HCT116 (cell line): ENCODE results near the gene ACTG1. TPM values are rescaled to one million over a fixed set of nuclear protein-coding genes. Genes with fewer than 3 reads are reported as not detected.

Experiments
- ATAC-seq: fragments of 200-7000 bp; cut with Tn5 transposase; 2 replicates; pipeline ENCODE4 v1.9.1; 2020; ENCODE audit warnings: mild to moderate bottlenecking, moderate library complexity
- BruUV-seq: library from RNA; stranded (reverse); fragments of 400-500 nt; replicated peaks from 2 replicates; lab custom pipeline; 2021; lab: Mats Ljungman, UMichigan
- CTCF ChIA-PET: fragments of 300-600 bp; sonication (Branson Sonifier 250); formaldehyde crosslinking; loops from one replicate; lab custom pipeline; 2021; ENCODE audit warnings: antibody characterized with exemption; lab: Charles Lee
- POLR2A ChIA-PET: fragments of 300-600, 350-600 bp; sonication (Branson Sonifier 250); formaldehyde crosslinking; loops from one replicate; lab custom pipeline; 2021; ENCODE audit warnings: antibody characterized with exemption; lab: Charles Lee
- RAD21 ChIA-PET, 2 experiments: fragments of 300-600 bp; sonication (Branson Sonifier 250); formaldehyde crosslinking; loops; one replicate each; lab custom pipeline; 2023; ENCODE audit warnings: low total read pairs in 2 of 2; ENCODE audit not compliant: uncharacterized antibody in 2 of 2, unreplicated experiment in 2 of 2, low non-redundant PET in 1 of 2; lab: Charles Lee
- DNase-seq: peaks from one replicate; pipeline ENCODE4 v3.0.0-alpha.2; 2010; ENCODE audit warnings: low read depth, low spot score
- H2AFZ ChIP-seq: fragments of 200-600 bp; shearing (Covaris generic), sonication (generic); 2 replicates; pipeline ENCODE4 v1.6.1; 2017; ENCODE audit warnings: low read depth, mixed run types, mixed read lengths, antibody characterized with exemption, low read length; ENCODE audit not compliant: poor library complexity, severe bottlenecking
- H3K27ac ChIP-seq: 2 replicates; pipeline ENCODE4 v1.5.1; 2012; ENCODE audit warnings: low read depth, low read length
- H3K27me3 ChIP-seq: fragments of 200-600 bp; sonication (generic); 2 replicates; pipeline ENCODE4 v1.6.1; 2016; ENCODE audit warnings: mixed run types, low read length, mixed read lengths; ENCODE audit not compliant: insufficient read depth
- H3K36me3 ChIP-seq, 2 experiments: fragments of 200-500 bp in 1 of 2; fragments of 200-600 bp in 1 of 2; sonication (Bioruptor generic) in 1 of 2; sonication (generic) in 1 of 2; 2 replicates each; pipeline versions ENCODE4 v1.5.1 to v1.6.1; 2014 to 2016; ENCODE audit warnings: low read length in 2 of 2, inconsistent platforms in 1 of 2, mixed read lengths in 1 of 2, mixed run types in 1 of 2; ENCODE audit not compliant: insufficient read depth in 2 of 2, control insufficient read depth in 1 of 2
- H3K4me1 ChIP-seq, 2 experiments: fragments of 200-600 bp in 1 of 2; sonication (generic) in 1 of 2; 2 replicates each; pipeline versions ENCODE4 v1.5.1 to v1.6.1; 2012 to 2017; ENCODE audit warnings: low read length in 2 of 2, inconsistent platforms in 1 of 2, mild to moderate bottlenecking in 1 of 2, mixed read lengths in 1 of 2, mixed run types in 1 of 2, moderate library complexity in 1 of 2; ENCODE audit not compliant: insufficient read depth in 2 of 2, control insufficient read depth in 1 of 2
- H3K4me2 ChIP-seq: fragments of 200-600 bp; sonication (generic); 2 replicates; pipeline ENCODE4 v1.6.1; 2017; ENCODE audit warnings: mixed run types, low read length, mixed read lengths
- H3K4me3 ChIP-seq, 2 experiments: fragments of 200-600 bp in 1 of 2; sonication (generic) in 1 of 2; replicated peaks in 1 of 2; 2 replicates each; pipeline ENCODE4 v1.5.1; 2011 to 2016; ENCODE audit warnings: low read length in 2 of 2, control low read depth in 1 of 2, low read depth in 1 of 2, mild to moderate bottlenecking in 1 of 2, mixed read lengths in 1 of 2, mixed run types in 1 of 2
- H3K79me2 ChIP-seq: fragments of 200-600 bp; sonication (generic); 2 replicates; pipeline ENCODE4 v1.6.1; 2017; ENCODE audit warnings: mild to moderate bottlenecking, mixed run types, low read length, moderate library complexity, mixed read lengths; ENCODE audit not compliant: insufficient read depth
- H3K9ac ChIP-seq: fragments of 200-600 bp; sonication (generic); 2 replicates; pipeline ENCODE4 v1.6.1; 2016; ENCODE audit warnings: low read length, mixed read lengths
- H3K9me2 ChIP-seq: fragments of 200-600 bp; sonication (generic), shearing (Covaris generic); 2 replicates; pipeline ENCODE4 v1.6.1; 2017; ENCODE audit warnings: mixed run types, mild to moderate bottlenecking, moderate library complexity; ENCODE audit not compliant: insufficient read depth
- H3K9me3 ChIP-seq, 2 experiments: fragments of 200-500 bp in 1 of 2; fragments of 200-600 bp in 1 of 2; sonication (Bioruptor generic) in 1 of 2; sonication (generic) in 1 of 2; 2 replicates each; pipeline ENCODE4 v1.6.1; 2014 to 2017; ENCODE audit warnings: low read length in 2 of 2, mixed read lengths in 2 of 2, inconsistent platforms in 1 of 2, low read depth in 1 of 2, mild to moderate bottlenecking in 1 of 2, mixed run types in 1 of 2, moderate library complexity in 1 of 2; ENCODE audit not compliant: control insufficient read depth in 1 of 2, insufficient read depth in 1 of 2
- H4K20me1 ChIP-seq: fragments of 200-600 bp; sonication (generic), shearing (Covaris generic); 2 replicates; pipeline ENCODE4 v1.6.1; 2017; ENCODE audit warnings: mixed run types, mild to moderate bottlenecking, moderate library complexity; ENCODE audit not compliant: insufficient read depth
- POLR2A ChIP-seq: IDR thresholded peaks from 2 replicates; pipeline ENCODE4 v1.7.0; 2011; ENCODE audit warnings: borderline replicate concordance; ENCODE audit not compliant: insufficient read depth, insufficient read length; ENCODE audit errors: extremely low read depth
- POLR2AphosphoS5 ChIP-seq: IDR thresholded peaks from 2 replicates; pipeline ENCODE4 v1.6.1; 2011; ENCODE audit warnings: mild to moderate bottlenecking, low read depth, low read length, moderate library complexity
- REST ChIP-seq: IDR thresholded peaks from 2 replicates; pipeline ENCODE4 v1.6.1; 2012; ENCODE audit warnings: low read depth
- SRF ChIP-seq: IDR thresholded peaks from 2 replicates; pipeline ENCODE4 v1.6.1; 2012; ENCODE audit warnings: low read depth
- YY1 ChIP-seq: IDR thresholded peaks from 2 replicates; pipeline ENCODE4 v1.6.1; 2011; ENCODE audit warnings: low read length, low read depth, moderate library complexity, mild to moderate bottlenecking; ENCODE audit not compliant: insufficient replicate concordance; ENCODE audit errors: extremely low read depth
- intact Hi-C: fragments of 100-400 bp; cut with micrococcal nuclease; formaldehyde crosslinking; loops from 2 replicates; pipeline ENCODE4 v1.10.0; 2022
- total RNA-seq: library from RNA; stranded (reverse); gene quantifications from one replicate; pipeline ENCODE4 v1.2.1, GENCODE V29; 2021; ENCODE audit not compliant: unreplicated experiment

Gene ACTG1
- total RNA-seq, 1 experiment from 2014 or later: 6,223 TPM

GRCh38 chr17:81513372-81513752 lies 763 bp upstream of the ACTG1 start:
- CTCF ChIA-PET: interaction anchor here (1.1 kb wide), 1 partner anchor 39 kb away, joined by 3 read pairs; the partner anchor contains the start of gene FAAP100
- Histone ChIP-seq H3K9me3 (no peaks in the 10 kb centered on the region), H2AFZ (no peak overlapping the region), H3K79me2 (peaks cover 76% of the 10 kb centered on the region), H3K9ac (peak overlapping the region; percentile 94), H3K4me2 (peak overlapping the region; percentile 100), H4K20me1 (peaks cover 35% of the 10 kb centered on the region; the same call in 1 of the 2 replicates), H3K4me1 (peaks cover 29 to 83% of the 10 kb centered on the region in 2 experiments), H3K27ac (peak overlapping the region; percentile 100), H3K4me3 (peak overlapping the region; percentile 81 to 90), H3K9me2 (no peaks in the 10 kb centered on the region), H3K27me3 (no peaks in the 10 kb centered on the region), H3K36me3 (peaks cover 19 to 34% of the 10 kb centered on the region in 2 experiments)
- intact Hi-C loops: no loop called here
- no TSS peak for BruUV-seq
- RAD21 ChIA-PET: no interaction called here
- POLR2A ChIA-PET: interaction anchor here (1.0 to 2.4 kb wide), 9 partner anchors 9 to 184 kb away, joined by 3 to 12 read pairs (median 6); partner anchors contain the start of genes BAHCC1, FAAP100 and FSCN2
- TF ChIP-seq YY1 (no peak), SRF (no peak), POLR2A (no peak), POLR2AphosphoS5 (peak; percentile 41; the same call in 1 of the 2 replicates), REST (no peak)
- ATAC-seq (peak; percentile 13), DNase-seq (no peak)
